Fibroblast of lung (primary cell): ENCODE data around the gene EFNB1.

ENCODE experiments used
- EZH2 ChIP-seq: IDR thresholded peaks from 2 replicates; pipeline ENCODE4 v1.5.1; 2012; ENCODE audit warnings: low read length, control low read depth, mild to moderate bottlenecking; ENCODE audit errors: missing control alignments
- TF ChIP-seq, protein P1 (sequence below), 2 donors: IDR thresholded peaks in 1 of 2; conservative IDR thresholded peaks in 1 of 2; 1 replicate in 1 of 2; 2 replicates in 1 of 2; pipeline ENCODE4 v1.5.1; 2011 to 2012; ENCODE audit warnings: low read length in 2 of 2, control low read depth in 1 of 2, inconsistent platforms in 1 of 2, low read depth in 1 of 2, mild to moderate bottlenecking in 1 of 2

DNA sequence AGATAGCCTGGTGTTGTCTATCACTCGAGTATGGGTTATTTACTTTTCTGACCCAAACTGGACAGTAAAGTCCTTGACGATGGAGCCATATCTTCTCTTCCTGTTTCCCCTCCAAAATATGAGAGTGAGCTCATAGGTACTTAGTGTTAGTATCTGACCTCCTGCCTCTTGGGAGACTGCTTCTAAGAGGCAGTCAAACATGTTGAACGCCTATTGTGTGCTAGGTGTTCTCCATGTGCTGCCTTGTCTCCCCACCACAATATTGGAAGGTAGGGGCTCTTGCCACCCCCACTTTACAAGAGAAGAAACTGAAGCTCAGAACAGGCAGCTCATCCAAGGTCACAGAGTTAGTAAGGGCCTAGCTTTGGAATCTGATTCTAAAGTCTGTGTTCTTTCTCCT, 8.3 kb downstream of the EFNB1 start:
- TF ChIP-seq, protein P1, sequence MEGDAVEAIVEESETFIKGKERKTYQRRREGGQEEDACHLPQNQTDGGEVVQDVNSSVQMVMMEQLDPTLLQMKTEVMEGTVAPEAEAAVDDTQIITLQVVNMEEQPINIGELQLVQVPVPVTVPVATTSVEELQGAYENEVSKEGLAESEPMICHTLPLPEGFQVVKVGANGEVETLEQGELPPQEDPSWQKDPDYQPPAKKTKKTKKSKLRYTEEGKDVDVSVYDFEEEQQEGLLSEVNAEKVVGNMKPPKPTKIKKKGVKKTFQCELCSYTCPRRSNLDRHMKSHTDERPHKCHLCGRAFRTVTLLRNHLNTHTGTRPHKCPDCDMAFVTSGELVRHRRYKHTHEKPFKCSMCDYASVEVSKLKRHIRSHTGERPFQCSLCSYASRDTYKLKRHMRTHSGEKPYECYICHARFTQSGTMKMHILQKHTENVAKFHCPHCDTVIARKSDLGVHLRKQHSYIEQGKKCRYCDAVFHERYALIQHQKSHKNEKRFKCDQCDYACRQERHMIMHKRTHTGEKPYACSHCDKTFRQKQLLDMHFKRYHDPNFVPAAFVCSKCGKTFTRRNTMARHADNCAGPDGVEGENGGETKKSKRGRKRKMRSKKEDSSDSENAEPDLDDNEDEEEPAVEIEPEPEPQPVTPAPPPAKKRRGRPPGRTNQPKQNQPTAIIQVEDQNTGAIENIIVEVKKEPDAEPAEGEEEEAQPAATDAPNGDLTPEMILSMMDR (conservative IDR thresholded peaks at IDR 0.05 in 1 of 2, IDR thresholded peaks at IDR 0.05 in 1 of 2; ENCODE audit: low read depth in 1 of 2, low read length in 2 of 2): no peak
- TF ChIP-seq EZH2: no peak
